Upper lobe of left lung (tissue), 4 donors: ENCODE results near the gene SEMA4D.

Source experiments
- CTCF ChIP-seq, 6 experiments: fragments of 450-650 bp in 4 of 6; fragments of 200-600 bp in 2 of 6; sonication (generic) in 2 of 6; IDR thresholded peaks; one replicate each; pipeline ENCODE4 v1.5.1; 2016 to 2019; ENCODE audit warnings: antibody characterized with exemption in 6 of 6
- POLR2A ChIP-seq, 4 donors: fragments of 450-650 bp; IDR thresholded peaks; one replicate each; pipeline ENCODE4 v1.5.1; 2016 to 2017; ENCODE audit warnings: antibody characterized with exemption in 4 of 4, mild to moderate bottlenecking in 2 of 4
- POLR2AphosphoS5 ChIP-seq, 2 donors: sonication (generic); formaldehyde crosslinking; IDR thresholded peaks; one replicate each; pipeline ENCODE4 v1.5.1; 2017; ENCODE audit warnings: antibody characterized with exemption in 2 of 2

GRCh38 chr9:89442981-89443814 lies 54.7 kb downstream of the SEMA4D start:
- TF ChIP-seq CTCF (IDR thresholded peaks at IDR 0.05), result no peak
- TF ChIP-seq POLR2A (IDR thresholded peaks at IDR 0.05), result no peak
- TF ChIP-seq POLR2AphosphoS5 (IDR thresholded peaks at IDR 0.05), result no peak
